Measurements from ENCODE around the gene CYREN. TPM values are rescaled to one million over a fixed set of nuclear protein-coding genes. Genes with fewer than 3 reads are reported as not detected.

Gene CYREN
- total RNA-seq, 1 experiment from 2014 or later = 49.6 TPM

GRCh38 chr7:135178364-135178763, 7.9 kb upstream of the CYREN start:
- ChIA-PET POLR2A (no interaction called here), CTCF (no interaction called here)
- H3K4me1 ChIP-seq (ENCODE audit: control insufficient read depth, insufficient read depth, low read length) = no peaks in the 10 kb centered on the region
- H3K4me3 ChIP-seq (ENCODE audit: low read depth in 2 of 2, low read length in 2 of 2) = no peak overlapping the region
- no peak for TF ChIP-seq REST (IDR thresholded peaks at IDR 0.05; ENCODE audit: insufficient read depth in 1 of 2, low read depth in 2 of 2, low read length in 1 of 2)
- TF ChIP-seq TCF7L2 (IDR thresholded peaks at IDR 0.05; ENCODE audit: low read depth, low read length) = no peak
- no peak for TF ChIP-seq POLR2AphosphoS5 (IDR thresholded peaks at IDR 0.05; ENCODE audit: low read depth, low read length)
- TF ChIP-seq SIN3A (IDR thresholded peaks at IDR 0.05; ENCODE audit: borderline replicate concordance, insufficient read depth, low read depth, low read length) = no peak
- no peak for TF ChIP-seq CTCF (IDR thresholded peaks at IDR 0.05)
- no TSS peak for BruUV-seq (replicated peaks)
- in situ Hi-C loops (cut with HindIII; ENCODE audit: low pct_unique_long_range_greater_than_20kb, low sequenced_read_pairs) (no loop called here), intact Hi-C loops (cut with micrococcal nuclease; ENCODE audit: unreplicated experiment) (loop anchor here (10.0 kb wide), 1 partner anchor 56 kb away; the partner anchor contains the start of gene STRA8)
- no peaks in the 10 kb centered on the region for H3K36me3 ChIP-seq (ENCODE audit: control insufficient read depth, insufficient read depth, low read length)
- DNase-seq (ENCODE audit: low read depth, low spot score) (no peak), ATAC-seq (no peak)
- H3K27me3 ChIP-seq (ENCODE audit: control insufficient read depth, insufficient read depth, low read length) = no peaks in the 10 kb centered on the region
- H3K27ac ChIP-seq (ENCODE audit: low read length) = no peak overlapping the region
- peaks cover 17% of the 10 kb centered on the region; the same call in 1 of the 2 replicates for H3K9me3 ChIP-seq (ENCODE audit: control insufficient read depth, insufficient read depth, low read depth, low read length)

GRCh38 chr7:135177028-135177696, 6.7 kb upstream of the CYREN start:
- intact Hi-C loops (cut with micrococcal nuclease; ENCODE audit: unreplicated experiment) (loop anchor here (10.0 kb wide), 1 partner anchor 58 kb away; the partner anchor contains the start of gene STRA8), in situ Hi-C loops (cut with HindIII; ENCODE audit: low pct_unique_long_range_greater_than_20kb, low sequenced_read_pairs) (no loop called here)
- no peaks in the 10 kb centered on the region for H3K4me1 ChIP-seq (ENCODE audit: control insufficient read depth, insufficient read depth, low read length)
- CTCF ChIA-PET = no interaction called here
- no peak for DNase-seq (ENCODE audit: low read depth, low spot score)
- POLR2A ChIA-PET = no interaction called here
- H3K9me3 ChIP-seq (ENCODE audit: control insufficient read depth, insufficient read depth, low read depth, low read length) = peaks cover 17% of the 10 kb centered on the region; the same call in 1 of the 2 replicates
- no peaks in the 10 kb centered on the region for H3K36me3 ChIP-seq (ENCODE audit: control insufficient read depth, insufficient read depth, low read length)
- H3K4me3 ChIP-seq (ENCODE audit: low read depth in 2 of 2, low read length in 2 of 2) = no peak overlapping the region
- TF ChIP-seq REST (IDR thresholded peaks at IDR 0.05; ENCODE audit: insufficient read depth in 1 of 2, low read depth in 2 of 2, low read length in 1 of 2) = no peak
- no peak for TF ChIP-seq POLR2AphosphoS5 (IDR thresholded peaks at IDR 0.05; ENCODE audit: low read depth, low read length)
- no peak for TF ChIP-seq SIN3A (IDR thresholded peaks at IDR 0.05; ENCODE audit: borderline replicate concordance, insufficient read depth, low read depth, low read length)
- TF ChIP-seq TCF7L2 (IDR thresholded peaks at IDR 0.05; ENCODE audit: low read depth, low read length) = no peak
- TF ChIP-seq CTCF (IDR thresholded peaks at IDR 0.05) = no peak
- no peak for ATAC-seq
- no TSS peak for BruUV-seq (replicated peaks)
- no peak overlapping the region for H3K27ac ChIP-seq (ENCODE audit: low read length)
- H3K27me3 ChIP-seq (ENCODE audit: control insufficient read depth, insufficient read depth, low read length) = no peaks in the 10 kb centered on the region

All from Panc1 (cell line).